ENCODE data around the gene COL24A1. TPM values are rescaled to one million over a fixed set of nuclear protein-coding genes. Genes with fewer than 3 reads are reported as not detected.
A peak's percentile ranks its signal among the peaks of the same experiment; 100 is the strongest.

The COL24A1 gene
- total RNA-seq, 2 donors from 2014 or later: not detected

DNA sequence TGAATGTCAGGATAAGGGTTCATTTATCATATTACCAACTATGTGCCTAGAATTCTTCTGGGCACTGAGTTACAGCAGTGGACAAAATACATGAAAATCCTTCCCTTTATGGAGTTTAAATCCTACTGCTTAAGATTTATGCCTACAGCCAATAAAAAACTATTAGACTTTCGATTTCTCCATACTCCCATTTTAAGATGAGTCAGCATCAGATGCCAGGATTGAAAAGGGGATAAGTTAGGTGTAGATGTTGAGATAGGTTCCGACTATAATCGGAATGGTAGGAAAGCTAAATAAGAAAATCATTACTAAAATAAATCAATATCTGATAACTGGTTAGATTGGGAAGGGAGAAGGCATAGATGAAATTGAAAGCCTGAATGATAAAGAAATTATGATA is 3.2 kb upstream of the COL24A1 start:
- DNase-seq (ENCODE audit: low spot score in 2 of 2) (no peak), ATAC-seq (no peak)
- Mint-ChIP-seq H3K27ac (no peak overlapping the region), H3K9me3 (peaks cover 4% of the 10 kb centered on the region in 2 donors), H3K36me3 (peaks cover 7% of the 10 kb centered on the region in 2 donors)

DNA sequence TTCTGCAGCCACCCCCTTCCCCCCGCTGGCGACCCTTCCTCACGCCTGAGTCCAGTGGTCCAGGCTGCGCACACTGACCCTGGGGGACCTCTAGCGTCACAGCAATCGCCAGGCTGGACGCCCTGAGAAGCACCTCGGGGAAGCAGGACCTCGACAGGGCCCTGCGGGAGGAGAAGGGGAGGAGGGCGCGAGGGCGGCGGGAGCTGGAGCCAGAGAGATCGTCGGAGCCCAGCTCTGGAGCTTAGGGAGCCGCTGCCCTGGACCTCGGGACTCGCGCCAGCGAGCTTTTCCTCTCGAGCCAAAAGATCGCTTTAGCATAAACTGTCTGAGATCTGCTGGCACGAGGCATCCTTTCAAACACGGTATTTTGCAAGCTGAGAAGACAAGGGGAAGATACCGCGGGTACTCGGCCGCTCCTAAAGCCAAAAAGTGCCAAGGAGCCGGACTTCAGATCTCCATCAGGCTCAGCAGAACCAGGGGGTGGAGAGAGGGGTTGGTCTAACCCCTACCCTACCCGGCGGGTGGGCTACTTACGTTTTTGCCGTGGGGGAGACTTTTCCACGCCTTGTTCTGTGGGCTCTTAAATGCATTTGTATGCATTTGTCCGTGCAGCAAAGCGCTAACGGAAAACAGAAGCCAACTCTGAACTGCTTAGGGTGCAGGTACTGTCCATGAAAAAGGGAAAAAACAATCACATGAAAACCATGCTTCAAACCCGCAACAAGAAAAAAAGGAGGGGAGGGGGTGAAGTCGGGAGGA is 586 bp downstream of the COL24A1 start:
- DNase-seq (ENCODE audit: low spot score in 2 of 2): no peak
- H3K9me3 Mint-ChIP-seq: peaks cover 0 to 4% of the 10 kb centered on the region in 2 donors
- H3K36me3 Mint-ChIP-seq: peaks cover 7% of the 10 kb centered on the region in 2 donors
- ATAC-seq: no peak
- H3K27ac Mint-ChIP-seq: no peak overlapping the region

DNA sequence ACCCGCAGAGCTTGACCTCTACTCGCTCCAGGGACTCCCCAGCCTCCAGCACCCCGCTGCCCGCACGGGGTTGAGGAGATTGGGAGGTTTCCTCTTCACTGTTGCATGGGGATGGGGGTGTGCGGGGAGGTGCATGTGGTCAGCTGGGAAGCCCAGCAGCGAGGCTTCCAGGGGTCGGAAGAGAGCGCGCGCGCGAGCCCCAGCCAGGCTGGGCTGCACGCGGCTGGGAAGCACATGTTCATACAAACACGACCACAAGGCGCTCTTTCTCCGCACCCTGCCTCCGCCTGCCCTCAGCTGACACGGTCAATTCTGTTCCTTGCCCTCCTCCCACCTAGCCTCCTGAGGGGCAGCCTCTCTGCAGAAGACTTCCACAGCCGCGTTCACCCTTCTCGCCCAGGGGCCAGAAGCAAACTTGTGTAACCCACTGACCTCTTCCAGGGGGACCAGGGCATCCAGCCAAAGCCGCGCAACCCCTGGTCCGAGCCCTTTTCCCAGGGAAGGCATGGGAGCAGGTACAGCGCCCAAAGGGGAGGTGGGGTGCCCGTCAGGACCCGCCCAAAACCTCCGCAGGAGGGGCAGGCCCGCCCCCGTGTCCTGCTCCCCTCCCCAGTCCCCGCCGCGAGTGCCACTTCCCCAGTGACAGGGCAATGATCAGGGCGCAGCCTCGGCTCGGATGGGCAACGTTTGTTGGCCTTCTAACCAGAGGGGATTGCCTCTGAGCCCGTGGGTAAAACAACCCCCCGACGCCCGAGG is 1.3 kb downstream of the COL24A1 start:
- Mint-ChIP-seq H3K36me3 (peaks cover 7% of the 10 kb centered on the region in 2 donors), H3K27ac (no peak overlapping the region), H3K9me3 (peaks cover 0 to 4% of the 10 kb centered on the region in 2 donors)
- ATAC-seq (no peak), DNase-seq (ENCODE audit: low spot score in 2 of 2) (no peak)

DNA sequence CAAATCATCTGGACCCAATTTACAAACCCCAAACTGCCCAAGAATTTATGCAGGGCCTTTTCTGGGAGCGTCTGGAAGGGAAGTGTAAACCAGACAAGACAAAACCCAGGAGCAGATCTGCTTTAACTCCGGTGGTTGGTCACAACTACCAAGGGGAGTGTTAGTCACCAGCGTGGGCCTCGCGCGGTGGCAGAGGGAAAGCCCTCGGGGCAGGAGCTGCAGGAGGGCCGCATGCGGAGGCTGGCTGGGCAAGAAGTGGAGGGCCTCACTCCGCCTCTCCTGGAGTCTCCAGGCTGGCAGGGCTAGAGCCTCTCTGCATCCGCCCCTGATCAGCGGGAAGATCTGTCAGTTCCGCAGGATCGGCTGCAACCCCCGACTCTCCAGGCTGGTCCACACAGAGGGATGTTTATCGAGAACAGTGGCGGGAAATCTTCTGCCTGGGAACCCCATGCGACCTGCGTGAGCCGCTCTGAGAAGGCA is 2.0 kb downstream of the COL24A1 start:
- H3K9me3 Mint-ChIP-seq: peaks cover 0 to 4% of the 10 kb centered on the region in 2 donors
- peak in 1 of 2 donors; percentile 53 for DNase-seq (ENCODE audit: low spot score in 2 of 2)
- H3K27ac Mint-ChIP-seq: no peak overlapping the region
- ATAC-seq: no peak
- H3K36me3 Mint-ChIP-seq: peaks cover 7% of the 10 kb centered on the region in 2 donors

DNA sequence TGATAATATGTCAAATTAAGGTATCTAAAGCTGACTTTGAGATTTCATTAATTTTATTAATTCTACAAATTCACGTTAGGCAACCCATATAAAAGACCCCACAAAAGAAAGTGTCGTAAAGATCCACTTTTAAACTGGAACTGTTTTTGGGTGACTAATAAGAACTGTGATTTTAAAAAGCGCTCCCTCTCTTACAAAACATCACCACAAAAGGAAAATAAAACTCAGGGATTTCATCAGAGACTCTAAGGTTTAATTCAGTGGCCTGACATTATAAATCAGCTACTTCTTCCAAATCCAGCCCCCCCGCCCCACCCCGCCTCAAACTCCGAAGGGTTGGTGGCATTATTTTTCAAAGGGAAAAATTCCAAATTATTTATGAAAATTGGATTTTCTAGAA is 2.7 kb downstream of the COL24A1 start:
- H3K36me3 Mint-ChIP-seq: peaks cover 7% of the 10 kb centered on the region in 2 donors
- no peak overlapping the region for H3K27ac Mint-ChIP-seq
- H3K9me3 Mint-ChIP-seq: no peaks in the 10 kb centered on the region
- DNase-seq (ENCODE audit: low spot score in 2 of 2) (no peak), ATAC-seq (no peak)

DNA sequence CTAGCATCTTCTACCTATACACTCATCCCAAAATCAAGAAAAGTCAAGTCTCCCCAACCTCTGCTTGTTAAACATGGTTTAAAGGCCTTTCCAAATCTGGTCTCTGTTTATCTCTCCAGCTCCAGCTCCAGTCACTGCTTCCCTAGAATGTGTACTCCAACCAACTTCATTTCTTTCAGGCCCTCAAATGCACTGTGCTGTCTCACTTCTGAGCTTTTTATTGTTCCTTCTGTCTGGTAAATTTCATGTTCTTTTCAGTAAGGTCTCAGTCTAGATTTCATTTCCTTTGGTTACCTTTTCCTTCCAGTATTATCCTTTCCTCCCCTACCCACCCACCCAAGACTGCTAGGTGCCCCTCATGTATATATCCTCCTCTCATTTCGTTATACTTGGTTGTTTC is 3.7 kb downstream of the COL24A1 start:
- Mint-ChIP-seq H3K9me3 (no peaks in the 10 kb centered on the region), H3K27ac (no peak overlapping the region), H3K36me3 (peaks cover 7% of the 10 kb centered on the region in 2 donors)
- no peak for ATAC-seq
- DNase-seq (ENCODE audit: low spot score in 2 of 2): no peak

DNA sequence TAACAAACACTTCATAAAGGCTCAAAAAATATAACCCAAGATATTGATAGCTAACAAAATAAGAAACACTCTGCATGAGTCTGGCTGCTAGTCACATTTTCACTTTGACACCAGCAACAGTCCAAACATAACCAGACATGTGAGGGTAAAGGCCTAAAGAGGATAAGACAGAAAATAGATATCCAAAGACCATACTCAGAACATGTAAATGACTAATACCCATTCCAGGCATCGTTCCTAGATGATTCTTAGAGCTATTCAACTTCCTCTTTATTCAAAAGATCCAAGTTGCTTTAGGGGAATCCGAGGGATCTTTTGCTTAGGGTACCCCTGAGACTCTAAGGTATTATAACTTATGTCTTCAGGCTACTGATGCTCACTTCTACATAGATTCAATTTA is 5.1 kb downstream of the COL24A1 start:
- no peak for DNase-seq (ENCODE audit: low spot score in 2 of 2)
- no peak for ATAC-seq
- H3K9me3 Mint-ChIP-seq: no peaks in the 10 kb centered on the region
- no peaks in the 10 kb centered on the region for H3K36me3 Mint-ChIP-seq
- H3K27ac Mint-ChIP-seq: no peak overlapping the region

DNA sequence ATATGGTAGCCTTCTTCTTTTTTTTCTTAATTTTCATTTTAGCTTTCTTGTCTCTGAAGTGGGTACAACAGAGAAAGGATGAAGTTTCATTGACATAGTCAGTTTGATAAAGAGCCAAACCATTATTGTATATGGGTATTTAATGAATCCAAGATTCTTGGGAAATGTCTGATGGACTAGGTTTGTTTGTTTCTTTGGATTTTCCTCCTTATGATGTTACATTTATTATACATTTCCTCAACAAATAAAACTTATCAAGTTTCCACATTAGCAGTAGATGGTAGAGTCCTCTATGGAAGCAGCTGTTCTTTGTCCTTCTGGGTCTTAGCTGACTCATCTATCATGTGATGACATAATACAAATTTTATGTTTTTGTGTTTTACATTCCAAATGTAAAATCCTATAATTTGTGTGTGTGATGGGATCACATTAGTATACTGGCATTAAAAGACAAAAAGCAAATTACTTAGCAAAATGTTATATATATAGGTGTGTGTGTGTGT is 6.0 kb downstream of the COL24A1 start:
- no peak for ATAC-seq
- Mint-ChIP-seq H3K9me3 (no peaks in the 10 kb centered on the region), H3K27ac (no peak overlapping the region), H3K36me3 (no peaks in the 10 kb centered on the region)
- DNase-seq (ENCODE audit: low spot score in 2 of 2): no peak

DNA sequence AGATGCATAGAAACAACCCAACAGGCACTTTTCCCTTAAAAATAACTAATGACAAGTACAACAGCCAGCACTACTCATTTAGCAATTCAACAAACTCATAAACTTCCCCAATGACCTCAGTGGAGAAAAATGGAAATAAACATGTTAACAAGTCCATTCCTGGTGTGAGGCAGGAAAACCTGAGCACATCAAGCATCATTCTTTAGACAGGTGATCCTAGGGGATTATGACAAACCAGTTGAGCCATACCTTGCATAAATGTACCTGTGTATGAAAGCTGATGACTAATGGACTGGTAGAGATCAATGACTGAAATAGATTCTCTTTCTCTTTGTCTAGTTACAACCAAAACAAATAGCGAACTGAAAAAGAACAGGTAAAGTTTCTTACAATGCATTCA is 7.0 kb downstream of the COL24A1 start:
- Mint-ChIP-seq H3K9me3 (no peaks in the 10 kb centered on the region), H3K36me3 (no peaks in the 10 kb centered on the region), H3K27ac (no peak overlapping the region)
- no peak for DNase-seq (ENCODE audit: low spot score in 2 of 2)
- ATAC-seq: no peak

DNA sequence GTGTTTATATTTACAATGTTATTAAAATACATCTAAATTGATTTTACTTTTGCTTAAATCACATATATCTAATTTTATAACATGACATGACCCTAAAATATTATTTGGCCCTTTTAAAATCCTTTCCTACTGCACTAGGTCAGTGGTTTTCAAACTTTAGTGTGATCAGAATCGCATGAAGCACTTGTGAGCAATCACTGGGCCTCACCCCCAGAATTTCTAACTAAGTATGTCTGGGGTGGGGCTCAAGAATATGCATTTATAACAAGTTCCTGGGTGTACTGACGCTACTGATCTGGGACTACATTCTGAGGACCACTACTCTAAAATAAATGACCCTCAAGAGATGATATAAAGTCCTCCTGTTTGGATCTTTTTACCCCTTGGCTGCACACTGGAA is 8.8 kb downstream of the COL24A1 start:
- ATAC-seq (no peak), DNase-seq (ENCODE audit: low spot score in 2 of 2) (no peak)
- Mint-ChIP-seq H3K9me3 (no peaks in the 10 kb centered on the region), H3K36me3 (no peaks in the 10 kb centered on the region), H3K27ac (no peak overlapping the region)

DNA sequence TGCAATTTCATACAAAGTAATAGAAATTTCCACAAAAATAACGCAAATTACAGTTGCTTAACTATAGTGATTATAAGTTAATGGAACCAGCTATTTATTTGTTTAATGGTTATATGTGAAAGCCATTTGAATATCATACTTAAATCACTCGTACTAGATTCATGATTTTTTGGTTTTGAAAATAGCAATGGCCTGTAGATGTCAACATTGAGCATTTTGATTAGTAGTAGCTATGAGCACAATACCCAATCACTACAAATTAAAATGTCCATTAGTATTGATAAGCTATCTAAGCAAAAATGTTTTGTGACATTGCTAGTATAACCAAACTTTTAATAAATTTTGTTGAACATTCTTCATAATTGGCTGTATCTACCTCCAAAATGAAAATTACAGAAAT is 10.0 kb downstream of the COL24A1 start:
- Mint-ChIP-seq H3K27ac (no peak overlapping the region), H3K9me3 (no peaks in the 10 kb centered on the region), H3K36me3 (no peaks in the 10 kb centered on the region)
- ATAC-seq: no peak
- no peak for DNase-seq (ENCODE audit: low spot score in 2 of 2)

DNA sequence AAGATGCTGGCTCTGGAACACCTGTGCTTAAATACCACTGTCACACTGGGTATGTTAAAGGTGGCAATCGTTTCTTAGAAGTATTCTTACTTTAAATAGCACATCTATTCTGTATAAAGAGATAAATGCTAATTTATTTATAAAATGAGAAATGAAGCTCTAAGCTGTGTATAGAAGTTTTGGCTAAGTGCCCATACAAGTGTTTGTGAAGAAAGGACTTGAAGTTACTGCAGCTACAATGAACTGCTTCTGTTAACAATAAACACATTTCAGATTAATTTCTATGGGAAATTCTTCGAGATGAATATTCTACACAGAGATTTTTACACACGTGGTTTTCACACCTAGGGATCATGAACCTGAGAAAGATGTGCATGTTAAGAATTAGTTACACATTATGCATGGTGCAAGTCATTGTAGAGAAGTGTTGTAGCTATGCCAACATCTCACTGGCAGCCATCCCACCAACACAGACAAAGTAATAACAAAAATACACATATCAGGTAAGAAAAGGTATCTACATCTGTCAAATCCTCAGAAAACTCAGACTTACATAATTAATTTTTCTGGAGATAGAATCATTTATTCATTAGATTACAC is 16.2 kb downstream of the COL24A1 start:
- DNase-seq (ENCODE audit: low spot score in 2 of 2) (no peak), ATAC-seq (no peak)
- no peak overlapping the region for H3K27ac Mint-ChIP-seq
- H3K36me3 Mint-ChIP-seq: no peaks in the 10 kb centered on the region
- H3K9me3 Mint-ChIP-seq: peaks cover 5 to 16% of the 10 kb centered on the region in 2 donors

DNA sequence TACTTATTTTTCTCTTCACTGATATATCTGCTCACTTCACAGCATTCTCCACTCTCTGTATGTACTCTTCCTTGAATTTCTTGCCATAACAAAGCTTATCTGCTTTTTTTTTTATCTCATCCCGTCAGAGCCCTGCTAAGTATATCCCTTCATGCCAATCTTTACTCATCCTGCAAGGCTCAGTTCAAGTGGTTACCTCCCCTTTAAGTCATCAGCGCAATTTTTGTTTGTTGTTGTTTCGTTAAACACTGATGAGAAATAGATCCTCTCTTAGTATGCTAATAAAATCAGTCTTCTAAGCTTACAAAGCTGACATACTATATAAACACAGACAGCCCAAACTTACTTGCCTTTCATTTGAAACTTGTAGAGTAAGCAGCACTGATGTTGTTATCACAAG is 17.8 kb downstream of the COL24A1 start:
- no peak for DNase-seq (ENCODE audit: low spot score in 2 of 2)

DNA sequence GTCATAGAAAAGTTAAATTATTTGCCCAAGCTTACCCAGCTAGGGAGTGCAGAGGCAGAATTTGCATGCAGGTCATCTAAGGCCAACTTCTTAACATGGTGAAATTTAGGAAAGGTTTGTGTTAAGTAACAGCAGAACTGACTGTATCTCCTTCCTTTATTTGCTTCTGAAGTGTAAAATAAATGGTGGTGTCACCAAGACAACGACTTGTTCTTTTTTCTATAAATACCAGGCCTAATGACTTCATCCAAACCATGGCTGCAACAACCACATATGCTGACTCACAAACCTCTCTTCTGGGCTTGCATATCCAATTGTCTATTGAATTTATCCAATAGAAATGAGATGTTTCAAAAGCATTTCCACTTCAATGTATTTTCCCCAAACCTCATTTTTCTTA is 19.1 kb downstream of the COL24A1 start:
- no peak for ATAC-seq

More for the DNA sequence above, 17.8 kb downstream of the COL24A1 start:
- H3K36me3 Mint-ChIP-seq: no peaks in the 10 kb centered on the region
- H3K9me3 Mint-ChIP-seq: peaks cover 5 to 16% of the 10 kb centered on the region in 2 donors
- ATAC-seq: no peak
- no peak overlapping the region for H3K27ac Mint-ChIP-seq

DNA sequence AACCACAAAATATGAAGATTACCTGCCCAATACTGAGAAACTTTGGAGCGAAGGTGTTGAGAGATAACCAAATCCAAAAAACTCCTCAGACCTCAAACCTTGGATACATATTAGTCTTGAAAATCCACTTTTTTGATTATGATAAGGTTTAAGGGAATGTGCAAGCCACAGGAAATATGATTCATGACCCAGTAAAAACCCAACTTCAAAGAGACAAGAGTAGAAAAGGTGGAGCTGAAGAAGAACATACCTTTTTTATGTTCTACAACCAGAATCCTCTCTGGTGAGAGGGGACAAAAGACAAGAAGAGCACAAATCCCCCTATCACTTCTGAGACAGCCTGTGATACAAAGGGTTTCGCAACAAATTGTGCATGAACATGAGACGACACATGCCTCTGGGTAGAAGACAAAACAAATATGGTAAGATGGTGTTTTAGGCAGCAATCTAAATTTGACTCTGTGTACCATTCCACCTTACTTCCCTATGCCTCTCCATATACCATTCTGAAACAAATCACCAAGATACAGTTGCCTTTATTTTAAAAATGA is 37.3 kb downstream of the COL24A1 start:
- ATAC-seq: peak in 1 of 2 donors; percentile 70
- Mint-ChIP-seq H3K36me3 (no peaks in the 10 kb centered on the region), H3K27ac (peak overlapping the region in 1 of 2 donors; percentile 9), H3K9me3 (peaks cover 0 to 15% of the 10 kb centered on the region in 2 donors)
- DNase-seq (ENCODE audit: low spot score in 2 of 2): no peak

More for the DNA sequence above, 19.1 kb downstream of the COL24A1 start:
- peaks cover 5 to 16% of the 10 kb centered on the region in 2 donors for H3K9me3 Mint-ChIP-seq
- no peaks in the 10 kb centered on the region for H3K36me3 Mint-ChIP-seq
- no peak overlapping the region for H3K27ac Mint-ChIP-seq
- no peak for DNase-seq (ENCODE audit: low spot score in 2 of 2)

DNA sequence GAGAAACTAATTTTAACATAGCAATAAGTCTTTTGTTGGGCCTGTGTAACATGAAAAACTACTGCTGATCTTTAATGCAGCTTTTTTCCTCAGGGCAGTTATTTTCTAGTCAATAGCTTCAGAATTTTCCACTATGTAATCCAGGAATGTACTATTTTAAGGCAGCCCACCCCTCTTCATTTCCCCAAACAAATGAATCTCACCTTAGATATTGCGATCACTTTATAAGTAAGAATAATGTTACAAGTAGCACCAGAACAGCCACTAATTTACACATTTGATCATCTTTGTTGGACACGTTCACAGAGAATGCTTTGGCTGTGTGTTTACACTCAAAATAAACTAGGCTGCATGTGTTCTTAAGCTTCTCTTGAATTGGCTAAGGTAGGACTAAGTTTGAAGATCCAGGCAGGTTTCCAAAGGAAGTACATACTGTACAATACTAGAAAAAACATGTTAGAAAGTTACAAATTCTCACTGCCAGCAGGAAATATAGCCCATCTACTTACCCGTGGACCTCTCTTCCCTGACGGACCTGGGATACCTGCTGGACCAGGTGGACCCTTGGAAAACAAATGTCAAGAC is 41.7 kb downstream of the COL24A1 start:
- ATAC-seq: no peak
- H3K9me3 Mint-ChIP-seq: peaks cover 0 to 17% of the 10 kb centered on the region in 2 donors
- no peaks in the 10 kb centered on the region for H3K36me3 Mint-ChIP-seq
- no peak overlapping the region for H3K27ac Mint-ChIP-seq
- DNase-seq (ENCODE audit: low spot score in 2 of 2): no peak

All from activated naive CD4-positive, alpha-beta T cell treated with anti-CD3 and anti-CD28 coated beads, Interleukin-2, amount 50 U/mL, for 72 hours (primary cell).